ENCODE measurements around the gene CRBN.

CRBN gene

GRCh38 chr3:3196148-3196861, 16.8 kb upstream of the CRBN start:
- Histone ChIP-seq H3K9me3 (ENCODE audit: control insufficient read depth, insufficient read depth, low read length) (no peaks in the 10 kb centered on the region), H3K27me3 (ENCODE audit: control insufficient read depth, insufficient read depth, low read length) (no peaks in the 10 kb centered on the region), H3K36me3 (ENCODE audit: control insufficient read depth, insufficient read depth, low read length) (no peaks in the 10 kb centered on the region), H3K27ac (ENCODE audit: low read length) (no peak overlapping the region), H3K4me1 (ENCODE audit: control insufficient read depth, insufficient read depth, low read length) (no peaks in the 10 kb centered on the region), H3K4me3 (ENCODE audit: low read length) (no peak overlapping the region)
- no peak for DNase-seq (ENCODE audit: low read depth, low spot score)
- no CpG with 5 or more reads among the region's 6 CpGs for WGBS (ENCODE audit: insufficient coverage, insufficient read length)

GRCh38 chr3:3194861-3195260, 15.4 kb upstream of the CRBN start:
- DNase-seq (ENCODE audit: low read depth, low spot score): no peak
- H3K27ac ChIP-seq (ENCODE audit: low read length): no peak overlapping the region
- H3K4me3 ChIP-seq (ENCODE audit: low read length): no peak overlapping the region
- H3K27me3 ChIP-seq (ENCODE audit: control insufficient read depth, insufficient read depth, low read length): no peaks in the 10 kb centered on the region
- no peaks in the 10 kb centered on the region for H3K9me3 ChIP-seq (ENCODE audit: control insufficient read depth, insufficient read depth, low read length)
- H3K4me1 ChIP-seq (ENCODE audit: control insufficient read depth, insufficient read depth, low read length): no peaks in the 10 kb centered on the region
- no peaks in the 10 kb centered on the region for H3K36me3 ChIP-seq (ENCODE audit: control insufficient read depth, insufficient read depth, low read length)

DNA sequence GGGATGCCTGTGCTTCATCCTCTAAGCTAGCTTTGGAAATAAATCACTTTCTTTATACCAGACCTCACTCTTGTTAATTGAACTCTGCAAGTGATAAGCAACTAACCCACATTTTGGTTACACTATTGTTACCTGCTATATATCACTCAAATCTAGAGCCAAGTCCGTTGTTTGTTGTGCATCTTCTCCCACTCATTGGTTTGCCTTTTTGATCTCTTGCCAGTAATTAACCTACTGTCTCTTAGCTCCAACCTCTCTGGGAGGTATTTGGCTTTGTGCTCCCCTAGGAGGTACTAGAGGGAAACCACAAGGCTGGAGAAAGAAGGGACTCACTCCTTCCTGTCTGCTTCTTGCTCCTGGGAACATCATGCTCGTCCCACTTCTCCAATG, 12.8 kb upstream of the CRBN start:
- WGBS (ENCODE audit: insufficient coverage, insufficient read length): no CpG with 5 or more reads among the region's 2 CpGs
- H3K27me3 ChIP-seq (ENCODE audit: control insufficient read depth, insufficient read depth, low read length): no peaks in the 10 kb centered on the region

GRCh38 chr3:3191675-3192285, 12.3 kb upstream of the CRBN start:
- Histone ChIP-seq H3K36me3 (ENCODE audit: control insufficient read depth, insufficient read depth, low read length) (no peaks in the 10 kb centered on the region), H3K27me3 (ENCODE audit: control insufficient read depth, insufficient read depth, low read length) (no peaks in the 10 kb centered on the region), H3K4me1 (ENCODE audit: control insufficient read depth, insufficient read depth, low read length) (no peaks in the 10 kb centered on the region), H3K27ac (ENCODE audit: low read length) (no peak overlapping the region), H3K9me3 (ENCODE audit: control insufficient read depth, insufficient read depth, low read length) (no peaks in the 10 kb centered on the region), H3K4me3 (ENCODE audit: low read length) (no peak overlapping the region)
- no CpG with 5 or more reads among the region's 4 CpGs for WGBS (ENCODE audit: insufficient coverage, insufficient read length)
- no peak for DNase-seq (ENCODE audit: low read depth, low spot score)

More for the DNA sequence above, 12.8 kb upstream of the CRBN start:
- Histone ChIP-seq H3K36me3 (ENCODE audit: control insufficient read depth, insufficient read depth, low read length) (no peaks in the 10 kb centered on the region), H3K4me1 (ENCODE audit: control insufficient read depth, insufficient read depth, low read length) (no peaks in the 10 kb centered on the region), H3K9me3 (ENCODE audit: control insufficient read depth, insufficient read depth, low read length) (no peaks in the 10 kb centered on the region), H3K4me3 (ENCODE audit: low read length) (no peak overlapping the region), H3K27ac (ENCODE audit: low read length) (no peak overlapping the region)
- DNase-seq (ENCODE audit: low read depth, low spot score): no peak

GRCh38 chr3:3189961-3190360, 10.5 kb upstream of the CRBN start:
- Histone ChIP-seq H3K4me3 (ENCODE audit: low read length) (no peak overlapping the region), H3K27ac (ENCODE audit: low read length) (no peak overlapping the region), H3K9me3 (ENCODE audit: control insufficient read depth, insufficient read depth, low read length) (no peaks in the 10 kb centered on the region), H3K36me3 (ENCODE audit: control insufficient read depth, insufficient read depth, low read length) (no peaks in the 10 kb centered on the region), H3K27me3 (ENCODE audit: control insufficient read depth, insufficient read depth, low read length) (no peaks in the 10 kb centered on the region), H3K4me1 (ENCODE audit: control insufficient read depth, insufficient read depth, low read length) (no peaks in the 10 kb centered on the region)
- WGBS (ENCODE audit: insufficient coverage, insufficient read length): no CpG with 5 or more reads among the region's 1 CpG
- no peak for DNase-seq (ENCODE audit: low read depth, low spot score)

- Histone ChIP-seq H3K9me3 (ENCODE audit: control insufficient read depth, insufficient read depth, low read length) (no peaks in the 10 kb centered on the region), H3K4me3 (ENCODE audit: low read length) (no peak overlapping the region), H3K36me3 (ENCODE audit: control insufficient read depth, insufficient read depth, low read length) (no peaks in the 10 kb centered on the region), H3K4me1 (ENCODE audit: control insufficient read depth, insufficient read depth, low read length) (no peaks in the 10 kb centered on the region), H3K27me3 (ENCODE audit: control insufficient read depth, insufficient read depth, low read length) (no peaks in the 10 kb centered on the region), H3K27ac (ENCODE audit: low read length) (no peak overlapping the region)
- DNase-seq (ENCODE audit: low read depth, low spot score): no peak
- no CpG with 5 or more reads among the region's 1 CpG for WGBS (ENCODE audit: insufficient coverage, insufficient read length)
These were observed 9.7 kb upstream of the CRBN start for GRCh38 chr3:3189102-3189727.

- no peaks in the 10 kb centered on the region for H3K4me1 ChIP-seq (ENCODE audit: control insufficient read depth, insufficient read depth, low read length)
- no peak overlapping the region for H3K27ac ChIP-seq (ENCODE audit: low read length)
- DNase-seq (ENCODE audit: low read depth, low spot score): no peak
- no peaks in the 10 kb centered on the region for H3K27me3 ChIP-seq (ENCODE audit: control insufficient read depth, insufficient read depth, low read length)
- H3K9me3 ChIP-seq (ENCODE audit: control insufficient read depth, insufficient read depth, low read length): no peaks in the 10 kb centered on the region
- WGBS (ENCODE audit: insufficient coverage, insufficient read length): no CpG with 5 or more reads among the region's 2 CpGs
- H3K4me3 ChIP-seq (ENCODE audit: low read length): no peak overlapping the region
- H3K36me3 ChIP-seq (ENCODE audit: control insufficient read depth, insufficient read depth, low read length): no peaks in the 10 kb centered on the region
These were observed 5.4 kb upstream of the CRBN start for GRCh38 chr3:3184876-3185275.

- H3K36me3 ChIP-seq (ENCODE audit: control insufficient read depth, insufficient read depth, low read length): no peaks in the 10 kb centered on the region
- 0 out of 2 replicates have a peak, but pooled peaks cover 1% of the 10 kb centered on the region for H3K4me1 ChIP-seq (ENCODE audit: control insufficient read depth, insufficient read depth, low read length)
- no peaks in the 10 kb centered on the region for H3K27me3 ChIP-seq (ENCODE audit: control insufficient read depth, insufficient read depth, low read length)
- WGBS (ENCODE audit: insufficient coverage, insufficient read length): no CpG with 5 or more reads among the region's 9 CpGs
- DNase-seq (ENCODE audit: low read depth, low spot score): no peak
- H3K4me3 ChIP-seq (ENCODE audit: low read length): no peak overlapping the region
- no peaks in the 10 kb centered on the region for H3K9me3 ChIP-seq (ENCODE audit: control insufficient read depth, insufficient read depth, low read length)
- no peak overlapping the region for H3K27ac ChIP-seq (ENCODE audit: low read length)
These were observed 965 bp upstream of the CRBN start for GRCh38 chr3:3180456-3180855.

DNA sequence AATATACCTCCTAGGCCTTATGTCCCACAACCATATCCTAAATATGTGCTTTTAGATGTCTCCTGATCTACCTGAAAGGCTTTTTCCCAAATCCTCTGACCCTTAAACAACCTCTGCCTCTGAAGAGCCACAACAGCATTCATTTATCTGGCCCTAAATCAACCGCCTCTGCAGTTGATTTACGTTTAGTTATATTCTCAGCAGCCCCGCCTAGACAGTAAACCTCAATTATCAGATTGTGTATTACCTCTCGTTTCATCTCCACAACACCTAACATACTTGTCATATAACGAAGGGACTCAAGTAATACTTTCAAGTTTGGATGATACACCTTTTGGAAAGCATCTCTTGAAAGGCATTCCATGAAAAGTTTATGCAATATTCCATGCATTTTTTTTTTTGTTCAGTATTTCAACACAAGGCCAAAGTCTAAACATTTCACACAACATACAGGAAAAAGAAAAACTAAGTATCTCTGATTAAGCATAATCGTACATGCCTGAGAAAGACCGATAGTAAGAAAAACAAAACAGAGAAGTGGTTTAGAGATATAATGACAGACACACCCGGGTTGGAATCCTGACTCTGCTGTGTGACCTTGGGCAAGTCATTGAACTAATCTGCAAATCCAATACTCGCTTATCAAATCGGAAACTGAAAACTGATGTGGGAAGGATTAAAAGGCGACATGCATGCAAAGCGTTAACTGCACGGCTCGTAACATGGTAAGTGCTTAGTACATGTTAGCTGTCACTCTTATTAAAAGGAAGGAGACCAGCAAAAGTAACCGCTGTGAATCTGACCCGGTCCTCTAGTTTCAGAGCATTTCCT, 778 bp downstream of the CRBN start:
- no CpG with 5 or more reads among the region's 16 CpGs for WGBS (ENCODE audit: insufficient coverage, insufficient read length)
- Histone ChIP-seq H3K27ac (ENCODE audit: low read length) (no peak overlapping the region), H3K4me1 (ENCODE audit: control insufficient read depth, insufficient read depth, low read length) (0 out of 2 replicates have a peak, but pooled peaks cover 1% of the 10 kb centered on the region)

DNA sequence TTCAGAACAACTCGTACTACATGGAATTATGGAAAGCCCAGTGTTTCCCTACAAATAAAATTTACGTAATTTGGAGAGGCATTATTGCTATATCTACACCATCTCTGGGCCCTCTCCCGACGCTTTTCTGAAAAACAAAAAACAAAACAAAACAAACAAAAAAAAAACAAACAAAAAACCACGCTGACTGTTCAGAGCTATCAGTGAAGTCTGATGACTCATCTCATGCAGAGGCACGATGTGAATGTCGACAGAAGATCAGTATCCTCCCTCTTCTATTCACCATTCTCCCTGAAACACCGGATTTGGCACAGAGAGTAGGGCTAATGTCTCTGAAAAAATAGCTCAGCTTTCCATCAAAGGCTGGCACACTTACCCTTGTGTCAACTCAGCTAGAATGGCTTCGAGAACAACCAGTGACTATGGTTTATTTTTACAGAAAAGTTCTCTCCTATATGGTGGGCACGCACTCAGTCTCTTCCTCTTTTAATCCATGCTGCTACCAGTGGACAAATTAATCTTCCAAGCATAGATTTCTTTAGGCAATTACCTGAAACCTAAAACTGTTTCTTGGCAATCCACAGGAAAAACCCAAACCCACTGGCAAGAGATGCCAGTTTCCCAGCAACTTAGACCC, 1.5 kb downstream of the CRBN start:
- no peaks in the 10 kb centered on the region for H3K27me3 ChIP-seq (ENCODE audit: control insufficient read depth, insufficient read depth, low read length)
- H3K4me1 ChIP-seq (ENCODE audit: control insufficient read depth, insufficient read depth, low read length): 0 out of 2 replicates have a peak, but pooled peaks cover 1% of the 10 kb centered on the region
- H3K9me3 ChIP-seq (ENCODE audit: control insufficient read depth, insufficient read depth, low read length): no peaks in the 10 kb centered on the region
- no peak overlapping the region for H3K4me3 ChIP-seq (ENCODE audit: low read length)
- WGBS (ENCODE audit: insufficient coverage, insufficient read length): 50% methylated on average over 2 of the region's 10 CpGs
- no peak overlapping the region for H3K27ac ChIP-seq (ENCODE audit: low read length)
- DNase-seq (ENCODE audit: low read depth, low spot score): no peak
- peaks cover 4% of the 10 kb centered on the region; the same call in 1 of the 2 replicates for H3K36me3 ChIP-seq (ENCODE audit: control insufficient read depth, insufficient read depth, low read length)

More for the DNA sequence above, 778 bp downstream of the CRBN start:
- Histone ChIP-seq H3K36me3 (ENCODE audit: control insufficient read depth, insufficient read depth, low read length) (peaks cover 4% of the 10 kb centered on the region; the same call in 1 of the 2 replicates), H3K4me3 (ENCODE audit: low read length) (peak overlapping the region; percentile 92), H3K9me3 (ENCODE audit: control insufficient read depth, insufficient read depth, low read length) (no peaks in the 10 kb centered on the region), H3K27me3 (ENCODE audit: control insufficient read depth, insufficient read depth, low read length) (no peaks in the 10 kb centered on the region)
- no peak for DNase-seq (ENCODE audit: low read depth, low spot score)
